Activated CD4-positive, alpha-beta T cell treated with anti-CD3 and anti-CD28 coated beads for 48 hours (primary cell): Measurements from ENCODE around the gene PSRC1.
"Not testable (repeated sequence)": the region's sequence is repeated elsewhere in the genome, so short reads cannot be mapped to it uniquely, and the experiment has no call there.

Experiments
- DNase-seq: peaks from one replicate; pipeline ENCODE4 v3.0.0-alpha.2; 2020

PSRC1 gene

GRCh38 chr1:109282952-109283747 is at the start of gene PSRC1:
TSS of gene PSRC1 (minus strand) at chr1:109283145.
- DNase-seq: peak; percentile 93

- no peak for DNase-seq
Measured at GRCh38 chr1:109331113-109331512, 48.2 kb upstream of the PSRC1 start.

GRCh38 chr1:109327285-109327684 is 44.3 kb upstream of the PSRC1 start:
- no peak for DNase-seq

GRCh38 chr1:109322974-109323373 is 40.0 kb upstream of the PSRC1 start:
- no peak for DNase-seq

GRCh38 chr1:109319114-109319513 is 36.2 kb upstream of the PSRC1 start:
- no peak for DNase-seq

GRCh38 chr1:109316506-109316905 is 33.6 kb upstream of the PSRC1 start:
- no peak for DNase-seq

GRCh38 chr1:109315288-109315687 is 32.3 kb upstream of the PSRC1 start:
- no peak for DNase-seq

- DNase-seq: no peak
Measured at GRCh38 chr1:109314795-109315194, 31.9 kb upstream of the PSRC1 start.

GRCh38 chr1:109312978-109313775 is 30.2 kb upstream of the PSRC1 start:
- no peak for DNase-seq

GRCh38 chr1:109312246-109312645 is 29.3 kb upstream of the PSRC1 start:
- DNase-seq: no peak

GRCh38 chr1:109309347-109309746 is 26.4 kb upstream of the PSRC1 start:
- no peak for DNase-seq

GRCh38 chr1:109307274-109308021 is 24.5 kb upstream of the PSRC1 start:
- peak; percentile 16 for DNase-seq

GRCh38 chr1:109306832-109307273 is 23.9 kb upstream of the PSRC1 start, which contains the start of gene MYBPHL:
TSS of gene MYBPHL (minus strand) at chr1:109307011. CDS start at chr1:109306991, 20 bp downstream.
- no peak for DNase-seq

GRCh38 chr1:109305991-109306390 is 23.0 kb upstream of the PSRC1 start:
- DNase-seq: not testable (repeated sequence)

- DNase-seq: no peak
Measured at GRCh38 chr1:109304226-109304920, 21.4 kb upstream of the PSRC1 start.

- DNase-seq: no peak
Measured at GRCh38 chr1:109301874-109302273, 18.9 kb upstream of the PSRC1 start.

- no peak for DNase-seq
Measured at GRCh38 chr1:109300650-109301151, 17.8 kb upstream of the PSRC1 start.

- no peak for DNase-seq
Measured at GRCh38 chr1:109299558-109300343, 16.8 kb upstream of the PSRC1 start.

- DNase-seq: peak; percentile 39
Measured at GRCh38 chr1:109298666-109299557, 16.0 kb upstream of the PSRC1 start.

GRCh38 chr1:109296782-109297181 is 13.8 kb upstream of the PSRC1 start:
- DNase-seq: no peak
